HL-60 (cell line): ENCODE results near the gene JARID2.

Source experiments
- DNase-seq, 2 experiments: peaks; one replicate each; pipeline ENCODE4 v3.0.0-alpha.2; 2010 to 2020; ENCODE audit warnings: low read depth in 1 of 2, low spot score in 1 of 2
- H3K27ac ChIP-seq: fragments of 250-450 bp; sonication (Bioruptor Pico); replicated peaks from 2 replicates; pipeline ENCODE4 v1.5.1; 2020; ENCODE audit warnings: mild to moderate bottlenecking, moderate library complexity
- H3K27me3 ChIP-seq: fragments of 250-450 bp; sonication (Bioruptor Pico); 2 replicates; pipeline ENCODE4 v1.5.1; 2021; ENCODE audit warnings: mild to moderate bottlenecking, moderate library complexity; ENCODE audit not compliant: insufficient read depth, poor library complexity, severe bottlenecking
- H3K4me3 ChIP-seq: replicated peaks from 2 replicates; pipeline ENCODE4 v1.5.1; 2011; ENCODE audit warnings: mild to moderate bottlenecking, control low read depth, low read length; ENCODE audit not compliant: insufficient read depth
- CTCF ChIP-seq: IDR thresholded peaks from one replicate; pipeline ENCODE4 v1.5.1; 2011; ENCODE audit warnings: low read length, control low read depth, inconsistent platforms; ENCODE audit not compliant: insufficient read depth
- GABPA ChIP-seq: IDR thresholded peaks from 2 replicates; pipeline ENCODE4 v1.6.1; 2012; ENCODE audit warnings: low read depth
- POLR2AphosphoS5 ChIP-seq: IDR thresholded peaks from 2 replicates; pipeline ENCODE4 v1.6.1; 2012; ENCODE audit warnings: low read depth
- REST ChIP-seq: IDR thresholded peaks from 2 replicates; pipeline ENCODE4 v1.6.1; 2012; ENCODE audit warnings: low read depth; ENCODE audit not compliant: insufficient replicate concordance
- SPI1 ChIP-seq: IDR thresholded peaks from 2 replicates; pipeline ENCODE4 v1.6.1; 2012; ENCODE audit warnings: low read depth, mild to moderate bottlenecking, borderline replicate concordance

The JARID2 gene

GRCh38 chr6:15218401-15218800, 27.5 kb upstream of the JARID2 start:
- Histone ChIP-seq H3K27ac (no peak overlapping the region), H3K4me3 (no peak overlapping the region), H3K27me3 (no peaks in the 10 kb centered on the region)
- DNase-seq = no peak
- TF ChIP-seq GABPA = no peak
- TF ChIP-seq CTCF = no peak
- no peak for TF ChIP-seq REST
- TF ChIP-seq POLR2AphosphoS5 = no peak
- no peak for TF ChIP-seq SPI1

DNA sequence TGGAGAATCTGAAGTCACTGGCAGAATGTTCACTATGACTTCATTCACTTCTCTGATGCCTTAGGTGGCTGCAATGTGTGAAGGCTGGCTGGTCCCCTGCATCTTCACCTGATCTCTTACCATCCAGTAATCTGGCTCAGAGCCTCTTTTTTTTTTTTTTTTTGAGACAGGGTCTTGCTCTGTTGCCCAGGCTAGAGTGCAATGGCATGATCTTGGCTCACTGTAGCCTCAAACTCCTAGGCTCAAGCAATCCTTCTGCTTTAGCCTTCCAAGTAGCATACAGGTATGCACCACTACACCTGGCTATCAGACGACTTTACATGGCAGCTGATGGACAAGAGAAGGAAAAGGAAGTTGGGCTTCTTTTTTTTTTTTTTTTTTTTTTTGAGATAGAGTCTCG, 25.8 kb upstream of the JARID2 start:
- Histone ChIP-seq H3K27me3 (no peaks in the 10 kb centered on the region), H3K4me3 (no peak overlapping the region), H3K27ac (0 out of 2 replicates have a peak overlapping the region, but pooled peaks have one; percentile 17)
- TF ChIP-seq POLR2AphosphoS5 (no peak), GABPA (no peak), CTCF (no peak), SPI1 (no peak), REST (no peak)
- no peak for DNase-seq

DNA sequence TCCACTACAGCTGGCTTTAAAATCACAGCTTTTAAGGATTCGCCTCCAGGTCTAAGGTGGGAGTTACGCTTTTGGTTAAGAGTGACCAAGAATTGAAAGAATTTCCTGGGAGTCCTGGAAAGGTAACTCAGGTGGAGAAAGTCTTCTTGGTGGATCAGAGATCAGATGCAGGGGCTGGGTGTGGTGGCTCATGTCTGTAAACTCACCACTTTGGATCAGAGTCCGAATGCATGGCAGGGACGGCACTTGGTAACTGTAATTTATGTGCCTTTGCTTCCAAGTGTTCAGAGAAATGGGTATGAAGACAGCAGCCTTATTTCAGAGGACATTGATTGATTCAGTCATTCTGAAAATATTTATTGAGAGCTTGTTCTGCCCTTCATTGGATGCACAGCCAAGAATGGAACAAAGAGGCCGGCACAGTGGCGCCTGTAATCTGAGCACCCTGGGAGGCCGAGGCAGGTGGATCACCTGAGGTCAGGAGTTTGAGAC, 18.0 kb upstream of the JARID2 start:
- DNase-seq = no peak
- Histone ChIP-seq H3K27me3 (no peaks in the 10 kb centered on the region), H3K27ac (no peak overlapping the region), H3K4me3 (no peak overlapping the region)
- TF ChIP-seq GABPA (no peak), SPI1 (no peak), REST (no peak), CTCF (no peak), POLR2AphosphoS5 (no peak)
